ENCODE results near the gene RNF167. TPM values are rescaled to one million over a fixed set of nuclear protein-coding genes. Genes with fewer than 3 reads are reported as not detected.

The RNF167 gene
- total and polyA plus RNA-seq, 2 of the 8 experiments (the other 6 are each of a cell fraction or from before 2014, with no cell fraction given), result 140 to 281 TPM

GRCh38 chr17:4948166-4948930, 8.3 kb downstream of the RNF167 start, which contains the start of gene PFN1 (continued):
- TF ChIP-seq BRCA1 (IDR thresholded peaks at IDR 0.05; ENCODE audit: low read depth, low read length) (no peak), KDM4A (IDR thresholded peaks at IDR 0.05; ENCODE audit: low read depth, low read length, severe bottlenecking) (no peak), ASH2L (IDR thresholded peaks at IDR 0.05; ENCODE audit: low read length) (peak; percentile 88), FOSL1 (IDR thresholded peaks at IDR 0.05; ENCODE audit: insufficient read depth, low read depth, low read length) (no peak), PHF8 (conservative IDR thresholded peaks at IDR 0.05; ENCODE audit: low read depth, low read length) (peak; percentile 84), YY1 (IDR thresholded peaks at IDR 0.05; ENCODE audit: low read depth, low read length) (no peak), TAF1 (IDR thresholded peaks at IDR 0.05; ENCODE audit: low read depth, low read length) (peak; percentile 67), MAFK (IDR thresholded peaks at IDR 0.05; ENCODE audit: low read depth, low read length) (no peak), SP4 (IDR thresholded peaks at IDR 0.05; ENCODE audit: low read length) (no peak), KDM1A (IDR thresholded peaks at IDR 0.05; ENCODE audit: borderline replicate concordance, low read length) (no peak), SIX5 (IDR thresholded peaks at IDR 0.05; ENCODE audit: low read depth, low read length) (no peak), CBX5 (IDR thresholded peaks at IDR 0.05; ENCODE audit: low read depth, low read length) (no peak), CTCF (IDR thresholded peaks at IDR 0.05; ENCODE audit: control extremely low read depth in 1 of 3, insufficient read depth in 1 of 3, low read depth in 1 of 3, low read length in 3 of 3) (no peak), HDAC6 (IDR thresholded peaks at IDR 0.05; ENCODE audit: low read depth, low read length) (no peak), RAD21 (IDR thresholded peaks at IDR 0.05 in 1 of 2, conservative IDR thresholded peaks at IDR 0.05 in 1 of 2; ENCODE audit: low read depth in 2 of 2, low read length in 2 of 2) (no peak), SP1 (IDR thresholded peaks at IDR 0.05; ENCODE audit: low read depth, low read length) (peak; percentile 15; the same call in 1 of the 2 replicates), ATF3 (IDR thresholded peaks at IDR 0.05; ENCODE audit: insufficient read depth, low read depth, low read length) (no peak), TEAD4 (IDR thresholded peaks at IDR 0.05; ENCODE audit: low read depth, low read length) (no peak), SP2 (IDR thresholded peaks at IDR 0.05; ENCODE audit: low read length) (no peak), NRF1 (IDR thresholded peaks at IDR 0.05; ENCODE audit: low read depth, low read length) (no peak), SRF (IDR thresholded peaks at IDR 0.05; ENCODE audit: low read depth, low read length) (no peak)
